Measurements from ENCODE around the gene ANAPC2.

DNA sequence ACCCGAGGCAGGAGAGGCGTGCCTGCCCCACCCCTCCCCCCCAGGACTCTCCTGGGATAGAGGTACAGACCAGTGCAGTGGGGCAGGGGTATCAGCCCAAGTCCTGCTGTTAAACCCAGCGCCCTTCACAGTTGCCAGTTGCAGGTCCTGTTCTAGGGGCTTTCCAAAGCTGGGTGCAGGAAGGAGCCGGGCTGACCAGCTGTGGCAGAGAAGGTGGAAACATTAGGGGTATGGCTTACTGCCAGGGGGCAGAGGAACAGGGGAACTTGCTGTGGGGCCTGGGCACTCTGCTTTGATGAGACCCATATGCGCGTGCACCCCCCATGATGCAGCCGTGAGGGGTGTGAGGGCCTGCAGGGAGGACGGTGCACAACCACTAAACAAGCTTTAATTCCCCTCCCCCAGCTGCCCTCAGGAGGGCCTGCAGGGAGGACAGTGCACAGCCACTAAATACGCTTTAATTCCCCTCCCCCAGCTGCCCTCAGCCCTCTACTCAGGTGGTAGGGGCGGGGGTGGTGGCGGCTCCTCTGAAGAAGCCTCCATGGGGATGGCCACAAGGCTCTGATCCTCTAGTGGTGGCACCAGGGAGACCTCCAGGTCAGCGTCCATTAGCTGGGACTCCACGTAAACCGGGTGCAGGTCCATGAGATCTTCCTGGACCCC is 17.7 kb downstream of the ANAPC2 start:
- TF ChIP-seq, protein P1, sequence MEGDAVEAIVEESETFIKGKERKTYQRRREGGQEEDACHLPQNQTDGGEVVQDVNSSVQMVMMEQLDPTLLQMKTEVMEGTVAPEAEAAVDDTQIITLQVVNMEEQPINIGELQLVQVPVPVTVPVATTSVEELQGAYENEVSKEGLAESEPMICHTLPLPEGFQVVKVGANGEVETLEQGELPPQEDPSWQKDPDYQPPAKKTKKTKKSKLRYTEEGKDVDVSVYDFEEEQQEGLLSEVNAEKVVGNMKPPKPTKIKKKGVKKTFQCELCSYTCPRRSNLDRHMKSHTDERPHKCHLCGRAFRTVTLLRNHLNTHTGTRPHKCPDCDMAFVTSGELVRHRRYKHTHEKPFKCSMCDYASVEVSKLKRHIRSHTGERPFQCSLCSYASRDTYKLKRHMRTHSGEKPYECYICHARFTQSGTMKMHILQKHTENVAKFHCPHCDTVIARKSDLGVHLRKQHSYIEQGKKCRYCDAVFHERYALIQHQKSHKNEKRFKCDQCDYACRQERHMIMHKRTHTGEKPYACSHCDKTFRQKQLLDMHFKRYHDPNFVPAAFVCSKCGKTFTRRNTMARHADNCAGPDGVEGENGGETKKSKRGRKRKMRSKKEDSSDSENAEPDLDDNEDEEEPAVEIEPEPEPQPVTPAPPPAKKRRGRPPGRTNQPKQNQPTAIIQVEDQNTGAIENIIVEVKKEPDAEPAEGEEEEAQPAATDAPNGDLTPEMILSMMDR (IDR thresholded peaks at IDR 0.05), result no peak
- no peak for TF ChIP-seq POLR2A (IDR thresholded peaks at IDR 0.05)
